ENCODE results near the gene RIMS1.

The RIMS1 gene

GRCh38 chr6:71886184-71887005, at the start of gene RIMS1:
Gene RIMS1, plus strand, starts transcription at chr6:71886550. Its CDS starts 474 bp downstream, at chr6:71887024.
- no peak for DNase-seq

- no peak for DNase-seq
Observed at GRCh38 chr6:71851214-71851613, 35.1 kb upstream of the RIMS1 start.

- no peak for DNase-seq
Observed at GRCh38 chr6:71852948-71853347, 33.4 kb upstream of the RIMS1 start.

- DNase-seq, result no peak
Observed at GRCh38 chr6:71855406-71855805, 30.9 kb upstream of the RIMS1 start.

- no peak for DNase-seq
Observed at GRCh38 chr6:71879016-71879415, 7.3 kb upstream of the RIMS1 start.

GRCh38 chr6:71887006-71887743, 825 bp downstream of the RIMS1 start:
- no peak for DNase-seq

- DNase-seq, result no peak
Observed at GRCh38 chr6:71887744-71888230, 1.4 kb downstream of the RIMS1 start.

GRCh38 chr6:71888756-71889340, 2.5 kb downstream of the RIMS1 start:
- no peak for DNase-seq

GRCh38 chr6:71889366-71889765, 3.0 kb downstream of the RIMS1 start:
- no peak for DNase-seq

GRCh38 chr6:71892641-71893040, 6.3 kb downstream of the RIMS1 start:
- no peak for DNase-seq

- DNase-seq, result no peak
Observed at GRCh38 chr6:71900642-71901041, 14.3 kb downstream of the RIMS1 start.

GRCh38 chr6:71902261-71902660, 15.9 kb downstream of the RIMS1 start:
- DNase-seq, result no peak

GRCh38 chr6:71906813-71907212, 20.5 kb downstream of the RIMS1 start:
- DNase-seq, result no peak

- no peak for DNase-seq
Observed at GRCh38 chr6:71908162-71908765, 21.9 kb downstream of the RIMS1 start.

GRCh38 chr6:71913444-71914234, 27.3 kb downstream of the RIMS1 start:
- no peak for DNase-seq

GRCh38 chr6:71929047-71929446, 42.7 kb downstream of the RIMS1 start:
- no peak for DNase-seq

- DNase-seq, result no peak
Observed at GRCh38 chr6:71933881-71934280, 47.5 kb downstream of the RIMS1 start.

GRCh38 chr6:71965404-71965803, 79.1 kb downstream of the RIMS1 start:
- DNase-seq, result no peak

- DNase-seq, result no peak
Observed at GRCh38 chr6:71967436-71967835, 81.1 kb downstream of the RIMS1 start.

- no peak for DNase-seq
Observed at GRCh38 chr6:71977884-71978283, 91.5 kb downstream of the RIMS1 start.

GRCh38 chr6:71979911-71980310, 93.6 kb downstream of the RIMS1 start:
- DNase-seq, result no peak

- DNase-seq, result no peak
Observed at GRCh38 chr6:71982389-71982788, 96.0 kb downstream of the RIMS1 start.
